Mesenchymal stem cell (in vitro differentiated cells and primary cell): ENCODE measurements around the gene AQP4. TPM values are rescaled to one million over a fixed set of nuclear protein-coding genes. Genes with fewer than 3 reads are reported as not detected.

Experiments
- DNase-seq: peaks from one replicate; pipeline ENCODE4 v3.0.0-alpha.2; 2013
- H2AFZ ChIP-seq: one replicate; pipeline ENCODE4 v1.6.1; 2013; ENCODE audit warnings: low read depth, mild to moderate bottlenecking, control low read depth, inconsistent platforms, low read length, moderate library complexity
- H2AK5ac ChIP-seq: 2 replicates; pipeline ENCODE4 v1.6.1; 2013; ENCODE audit warnings: low read length, moderate library complexity, mild to moderate bottlenecking, inconsistent platforms; ENCODE audit not compliant: severe bottlenecking
- H2BK120ac ChIP-seq: one replicate; pipeline ENCODE4 v1.6.1; 2013; ENCODE audit warnings: low read depth, mild to moderate bottlenecking, inconsistent platforms, low read length, moderate library complexity
- H2BK12ac ChIP-seq, 2 experiments: one replicate each; pipeline ENCODE4 v1.6.1; 2013; ENCODE audit warnings: inconsistent platforms in 2 of 2, low read length in 2 of 2, mild to moderate bottlenecking in 2 of 2, moderate library complexity in 2 of 2, control low read depth in 1 of 2
- H2BK15ac ChIP-seq: one replicate; pipeline ENCODE4 v1.6.1; 2013; ENCODE audit warnings: mild to moderate bottlenecking, low read depth, inconsistent platforms; ENCODE audit not compliant: poor library complexity, severe bottlenecking
- H2BK5ac ChIP-seq: 2 replicates; pipeline ENCODE4 v1.6.1; 2013; ENCODE audit warnings: low read depth, mild to moderate bottlenecking, low read length, control low read depth, inconsistent platforms; ENCODE audit not compliant: poor library complexity, severe bottlenecking
- H3K14ac ChIP-seq, 2 experiments: one replicate each; pipeline ENCODE4 v1.6.1; 2013; ENCODE audit warnings: inconsistent platforms in 2 of 2, low read length in 2 of 2, control low read depth in 1 of 2, mild to moderate bottlenecking in 1 of 2, moderate library complexity in 1 of 2
- H3K18ac ChIP-seq, 2 experiments: one replicate each; pipeline ENCODE4 v1.6.1; 2013; ENCODE audit warnings: inconsistent platforms in 2 of 2, low read length in 2 of 2, control low read depth in 1 of 2, low read depth in 1 of 2, mild to moderate bottlenecking in 1 of 2
- H3K23ac ChIP-seq, 2 experiments: one replicate each; pipeline ENCODE4 v1.6.1; 2013; ENCODE audit warnings: inconsistent platforms in 2 of 2, low read length in 2 of 2, mild to moderate bottlenecking in 2 of 2, moderate library complexity in 2 of 2, control low read depth in 1 of 2
- H3K27ac ChIP-seq: 2 replicates; pipeline ENCODE4 v1.5.1; 2013; ENCODE audit warnings: mild to moderate bottlenecking, moderate library complexity, low read length, control low read depth, inconsistent platforms; ENCODE audit not compliant: poor library complexity, severe bottlenecking
- H3K27me3 ChIP-seq, 2 experiments: 2 replicates each; pipeline versions ENCODE4 v1.6.1 to v1.7.0; 2013; ENCODE audit warnings: low read length in 2 of 2, mild to moderate bottlenecking in 2 of 2, moderate library complexity in 2 of 2, control low read depth in 1 of 2, inconsistent platforms in 1 of 2; ENCODE audit not compliant: control insufficient read depth in 1 of 2, insufficient read depth in 1 of 2
- H3K36me3 ChIP-seq, 2 experiments: 2 replicates each; pipeline versions ENCODE4 v1.6.1 to v1.7.0; 2013; ENCODE audit warnings: low read length in 2 of 2, control low read depth in 1 of 2, inconsistent platforms in 1 of 2, low read depth in 1 of 2, mild to moderate bottlenecking in 1 of 2; ENCODE audit not compliant: insufficient read depth in 2 of 2, control insufficient read depth in 1 of 2
- H3K4ac ChIP-seq, 2 experiments: one replicate each; pipeline ENCODE4 v1.6.1; 2013; ENCODE audit warnings: inconsistent platforms in 2 of 2, low read length in 2 of 2, mild to moderate bottlenecking in 2 of 2, moderate library complexity in 2 of 2, control low read depth in 1 of 2, low read depth in 1 of 2
- H3K4me1 ChIP-seq: 2 replicates; pipeline ENCODE4 v1.6.1; 2013; ENCODE audit warnings: low read depth, low read length, control low read depth; ENCODE audit not compliant: control insufficient read depth, insufficient read depth
- H3K4me2 ChIP-seq: 2 replicates; pipeline ENCODE4 v1.6.1; 2013; ENCODE audit warnings: low read length, mild to moderate bottlenecking, inconsistent platforms; ENCODE audit not compliant: poor library complexity, severe bottlenecking
- H3K4me3 ChIP-seq, 2 experiments: 2 replicates each; pipeline versions ENCODE4 v1.5.1 to v1.7.0; 2013; ENCODE audit warnings: low read length in 2 of 2, mild to moderate bottlenecking in 2 of 2, control low read depth in 1 of 2, low read depth in 1 of 2; ENCODE audit not compliant: insufficient read depth in 1 of 2
- H3K79me1 ChIP-seq: replicated peaks from 2 replicates; pipeline ENCODE4 v1.6.1; 2013; ENCODE audit warnings: mild to moderate bottlenecking, control low read depth, low read length, inconsistent platforms; ENCODE audit not compliant: poor library complexity, severe bottlenecking
- H3K9ac ChIP-seq: 2 replicates; pipeline ENCODE4 v1.7.0; 2013; ENCODE audit warnings: mild to moderate bottlenecking, low read length, moderate library complexity
- H3K9me3 ChIP-seq: 2 replicates; pipeline ENCODE4 v1.7.0; 2013; ENCODE audit warnings: mild to moderate bottlenecking, low read length; ENCODE audit not compliant: control insufficient read depth
- H4K8ac ChIP-seq: one replicate; pipeline ENCODE4 v1.6.1; 2013; ENCODE audit warnings: inconsistent platforms, mild to moderate bottlenecking, low read length, moderate library complexity
- H4K91ac ChIP-seq: one replicate; pipeline ENCODE4 v1.6.1; 2013; ENCODE audit warnings: mild to moderate bottlenecking, low read length, inconsistent platforms
- whole genome bisulfite sequencing: methylation state at CpG from one replicate; pipeline ENCODE4 v1.1.7; 2013; ENCODE audit warnings: mixed read lengths; 5-methylcytosine and 5-hydroxymethylcytosine counted together
- polyA plus RNA-seq, 2 experiments: library from polyadenylated mRNA; stranded (reverse); fragments of 200-250 nt; gene quantifications; one replicate each; pipeline ENCODE4 v1.2.3, GENCODE V29; 2013

Gene AQP4
- polyA plus RNA-seq (2013, experiment 1 of 2): not detected
- not detected for polyA plus RNA-seq (2013, experiment 2 of 2)

DNA sequence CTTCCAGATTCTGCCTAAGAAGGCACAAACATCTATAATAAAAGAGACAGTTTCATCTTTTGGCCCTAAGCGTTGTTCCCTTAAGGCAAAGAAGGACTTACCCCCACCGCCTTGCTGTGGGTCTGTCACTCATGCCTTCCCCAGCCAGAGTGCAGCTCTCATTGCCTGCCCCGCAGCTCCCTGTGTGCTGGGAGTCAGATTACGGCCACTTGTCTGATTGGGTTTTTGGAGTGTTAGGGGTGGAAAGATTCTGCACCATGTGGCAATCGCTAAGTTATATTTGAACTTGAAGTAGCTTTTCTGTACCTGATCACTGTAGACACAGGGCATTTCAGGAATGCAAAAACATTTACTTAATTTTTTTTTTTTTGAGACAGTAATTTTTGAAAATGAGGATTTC lies at the start of gene AQP4:
Gene AQP4, minus strand, starts transcription at position 151 of the 400 bp plus-strand sequence. Its CDS starts 18 bp downstream, at position 133.
- Histone ChIP-seq H3K18ac (no peak within 1 kb of the TSS), H4K8ac (no peak within 1 kb of the TSS), H2AFZ (no peak within 1 kb of the TSS), H3K27ac (no peak within 1 kb of the TSS), H3K4me2 (no peak within 1 kb of the TSS), H4K91ac (no peak within 1 kb of the TSS), H3K36me3 (no peaks in the 10 kb centered on the region), H2BK15ac (no peak within 1 kb of the TSS), H2BK12ac (no peak within 1 kb of the TSS), H3K4me1 (peaks cover 11% of the 10 kb centered on the region), H3K14ac (no peak within 1 kb of the TSS), H3K27me3 (peaks cover 28 to 31% of the 10 kb centered on the region in 2 experiments), H2BK5ac (no peak within 1 kb of the TSS), H3K9ac (no peak within 1 kb of the TSS), H3K4ac (no peak within 1 kb of the TSS), H3K9me3 (no peaks in the 10 kb centered on the region), H3K79me1 (no peaks in the 10 kb centered on the region), H2BK120ac (no peak within 1 kb of the TSS), H3K4me3 (no peak within 1 kb of the TSS), H2AK5ac (no peak within 1 kb of the TSS), H3K23ac (no peak within 1 kb of the TSS)
- WGBS: 49% methylated on average over 4 of the region's 5 CpGs
- DNase-seq: no peak

DNA sequence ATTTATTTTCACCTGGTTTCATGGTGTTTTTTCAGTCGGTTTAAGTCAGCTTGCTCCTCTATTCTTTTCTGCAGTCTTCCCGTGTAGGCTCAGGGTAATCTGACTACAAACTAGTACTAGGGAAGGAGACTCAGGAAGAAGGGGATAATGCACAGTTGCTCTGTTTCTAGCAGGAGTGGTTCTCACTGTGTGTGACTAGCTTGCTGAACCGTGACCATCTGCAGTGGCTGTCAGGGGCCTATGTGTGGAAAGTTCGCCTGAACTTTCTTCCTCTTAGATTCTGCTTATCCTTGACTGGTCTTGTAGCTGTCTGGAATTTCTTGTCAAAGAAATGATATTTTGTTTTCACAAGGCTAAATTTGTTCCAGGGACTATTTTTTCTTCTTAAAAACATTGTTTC lies 46.3 kb upstream of the AQP4 start:
- H3K9me3 ChIP-seq: no peaks in the 10 kb centered on the region
- no peak overlapping the region for H4K8ac ChIP-seq
- H3K23ac ChIP-seq: no peak overlapping the region
- H3K4ac ChIP-seq: no peak overlapping the region
- H3K18ac ChIP-seq: no peak overlapping the region
- no peak overlapping the region for H3K27ac ChIP-seq
- H2AK5ac ChIP-seq: no peak overlapping the region
- no peak overlapping the region for H3K14ac ChIP-seq
- no peaks in the 10 kb centered on the region for H3K4me1 ChIP-seq
- no peak for DNase-seq
- H3K79me1 ChIP-seq: no peaks in the 10 kb centered on the region
- no peak overlapping the region for H2BK5ac ChIP-seq
- H2BK12ac ChIP-seq: no peak overlapping the region
- H3K36me3 ChIP-seq: no peaks in the 10 kb centered on the region
- WGBS: 51% methylated on average over 4 of the region's 4 CpGs
- H2AFZ ChIP-seq: no peak overlapping the region
- H3K4me2 ChIP-seq: no peak overlapping the region
- no peak overlapping the region for H4K91ac ChIP-seq
- H3K4me3 ChIP-seq: no peak overlapping the region
- H3K27me3 ChIP-seq: no peaks in the 10 kb centered on the region
- H3K9ac ChIP-seq: no peak overlapping the region
- no peak overlapping the region for H2BK15ac ChIP-seq
- no peak overlapping the region for H2BK120ac ChIP-seq

- H3K4me2 ChIP-seq: no peak overlapping the region
- no peak overlapping the region for H3K4ac ChIP-seq
- H3K4me1 ChIP-seq: no peaks in the 10 kb centered on the region
- H3K36me3 ChIP-seq: no peaks in the 10 kb centered on the region
- no peak overlapping the region for H2BK120ac ChIP-seq
- 33% methylated on average over 4 of the region's 5 CpGs for WGBS
- no peak for DNase-seq
- H3K23ac ChIP-seq: no peak overlapping the region
- H4K8ac ChIP-seq: no peak overlapping the region
- no peaks in the 10 kb centered on the region for H3K27me3 ChIP-seq
- H3K14ac ChIP-seq: no peak overlapping the region
- no peak overlapping the region for H3K18ac ChIP-seq
- no peaks in the 10 kb centered on the region for H3K79me1 ChIP-seq
- no peak overlapping the region for H2BK12ac ChIP-seq
- H3K4me3 ChIP-seq: no peak overlapping the region
- H2AK5ac ChIP-seq: no peak overlapping the region
- no peak overlapping the region for H2BK15ac ChIP-seq
- H4K91ac ChIP-seq: no peak overlapping the region
- H2BK5ac ChIP-seq: no peak overlapping the region
- peaks cover 3% of the 10 kb centered on the region for H3K9me3 ChIP-seq
- H3K9ac ChIP-seq: no peak overlapping the region
- H2AFZ ChIP-seq: no peak overlapping the region
- no peak overlapping the region for H3K27ac ChIP-seq
Observed at GRCh38 chr18:26909599-26910290, 44.2 kb upstream of the AQP4 start.

- Histone ChIP-seq H3K9ac (no peak overlapping the region), H2BK15ac (no peak overlapping the region), H2BK12ac (no peak overlapping the region), H2AFZ (no peak overlapping the region), H3K4ac (no peak overlapping the region), H4K8ac (no peak overlapping the region), H4K91ac (no peak overlapping the region), H2AK5ac (no peak overlapping the region), H3K4me3 (no peak overlapping the region), H3K79me1 (no peaks in the 10 kb centered on the region), H3K27ac (no peak overlapping the region), H3K4me1 (no peaks in the 10 kb centered on the region), H3K18ac (no peak overlapping the region), H2BK5ac (no peak overlapping the region), H3K14ac (no peak overlapping the region), H3K9me3 (peaks cover 3% of the 10 kb centered on the region), H3K36me3 (no peaks in the 10 kb centered on the region), H2BK120ac (no peak overlapping the region), H3K4me2 (no peak overlapping the region), H3K23ac (no peak overlapping the region), H3K27me3 (no peaks in the 10 kb centered on the region)
- WGBS: 64% methylated on average over 3 of the region's 3 CpGs
- no peak for DNase-seq
Observed at GRCh38 chr18:26908906-26909305, 43.4 kb upstream of the AQP4 start.
